GM13976 (cell line): ENCODE measurements around the gene SEL1L2.

Experiments used
- DNase-seq: peaks from one replicate; pipeline ENCODE4 v3.0.0; 2012; ENCODE audit warnings: low spot score
- CTCF ChIP-seq: IDR thresholded peaks from 2 replicates; pipeline ENCODE4 v1.5.1; 2012; ENCODE audit warnings: borderline replicate concordance, mild to moderate bottlenecking; ENCODE audit not compliant: insufficient read depth; ENCODE audit errors: extremely low read depth, missing control alignments, control extremely low read depth
- in situ Hi-C: fragments of 300-500 bp; cut with MboI; formaldehyde crosslinking; loops from one replicate; pipeline ENCODE4 v1.12.0; 2022; ENCODE audit warnings: low sequenced_read_pairs, mixed read lengths, inconsistent platforms; ENCODE audit not compliant: unreplicated experiment

Gene SEL1L2

GRCh38 chr20:13875265-13875811, 115.1 kb downstream of the SEL1L2 start:
- in situ Hi-C loops = no loop called here
- DNase-seq = no peak
- TF ChIP-seq CTCF = no peak

GRCh38 chr20:13874394-13875157, 115.8 kb downstream of the SEL1L2 start:
- no peak for DNase-seq
- TF ChIP-seq CTCF = no peak
- in situ Hi-C loops = no loop called here

GRCh38 chr20:13873831-13874230, 116.6 kb downstream of the SEL1L2 start:
- TF ChIP-seq CTCF = no peak
- DNase-seq = no peak
- in situ Hi-C loops = no loop called here

GRCh38 chr20:13870170-13870748, 120.2 kb downstream of the SEL1L2 start:
- in situ Hi-C loops = no loop called here
- TF ChIP-seq CTCF = no peak
- no peak for DNase-seq

GRCh38 chr20:13868331-13868730, 122.1 kb downstream of the SEL1L2 start:
- in situ Hi-C loops = no loop called here
- DNase-seq = no peak
- TF ChIP-seq CTCF = no peak

- no peak for DNase-seq
- no peak for TF ChIP-seq CTCF
- in situ Hi-C loops = no loop called here
These were observed 124.5 kb downstream of the SEL1L2 start for GRCh38 chr20:13865791-13866351.
